ENCODE measurements around the gene VANGL1. TPM values are rescaled to one million over a fixed set of nuclear protein-coding genes. Genes with fewer than 3 reads are reported as not detected.

The VANGL1 gene
- total and polyA plus RNA-seq, 2 of the 4 experiments (the other 2 are of a cell fraction) = 6.1 to 6.7 TPM

GRCh38 chr1:115680730-115681111, 39.0 kb downstream of the VANGL1 start:
- Histone ChIP-seq H4K20me1 (ENCODE audit: insufficient read depth, low read length) (no peaks in the 10 kb centered on the region), H3K23ac (ENCODE audit: low read depth, low read length) (no peak overlapping the region), H2AK9ac (replicated peaks; ENCODE audit: low read depth, low read length, poor library complexity) (no peak overlapping the region), H3K36me3 (ENCODE audit: control insufficient read depth, insufficient read depth, low read length) (peaks cover 11% of the 10 kb centered on the region), H4K91ac (ENCODE audit: insufficient read depth, low read depth, low read length) (no peak overlapping the region), H3K4me1 (ENCODE audit: control insufficient read depth, insufficient read depth, low read length) (peaks cover 9% of the 10 kb centered on the region), H3K56ac (ENCODE audit: extremely low read depth, insufficient read depth, low read length) (no peak overlapping the region), H3K14ac (replicated peaks; ENCODE audit: low read depth, low read length) (no peak overlapping the region), H3K9me3 (ENCODE audit: control insufficient read depth, insufficient read depth, low read length) (no peaks in the 10 kb centered on the region), H2AK5ac (ENCODE audit: low read depth, low read length) (no peak overlapping the region), H2AFZ (replicated peaks; ENCODE audit: low read length, poor library complexity) (no peak overlapping the region), H3K79me1 (ENCODE audit: low read depth in 1 of 2, low read length in 2 of 2) (peaks cover 0 to 18% of the 10 kb centered on the region in 2 experiments; a peak in 1 of 4 replicates), H3K4ac (ENCODE audit: low read depth, low read length) (no peak overlapping the region), H2BK5ac (ENCODE audit: low read depth, low read length, poor library complexity, severe bottlenecking) (no peak overlapping the region), H3K27me3 (ENCODE audit: control insufficient read depth, insufficient read depth, low read length) (no peaks in the 10 kb centered on the region), H4K5ac (ENCODE audit: low read depth, low read length) (no peak overlapping the region), H2BK120ac (ENCODE audit: low read depth, low read length) (no peak overlapping the region), H3K9ac (ENCODE audit: low read depth, low read length) (no peak overlapping the region), H3K9me1 (ENCODE audit: insufficient read depth, low read length) (peaks cover 7% of the 10 kb centered on the region), H2BK15ac (ENCODE audit: low read depth, low read length) (no peak overlapping the region), H2BK20ac (ENCODE audit: low read depth, low read length) (no peak overlapping the region), H3K27ac (ENCODE audit: insufficient read depth, low read length) (no peak overlapping the region), H3K4me2 (ENCODE audit: low read depth, low read length) (no peak overlapping the region), H3K18ac (ENCODE audit: low read depth, low read length) (no peak overlapping the region), H3K4me3 (ENCODE audit: insufficient read depth, low read depth, low read length) (no peak overlapping the region), H4K8ac (ENCODE audit: low read depth in 2 of 2, low read length in 2 of 2) (no peak overlapping the region)
- ATAC-seq (ENCODE audit: low read depth) = no peak
- no peak for TF ChIP-seq RAD21 (IDR thresholded peaks at IDR 0.05; ENCODE audit: low read length)
- no peak for TF ChIP-seq MXI1 (IDR thresholded peaks at IDR 0.05; ENCODE audit: borderline replicate concordance, low read depth, low read length)
- TF ChIP-seq NFE2L2 (IDR thresholded peaks at IDR 0.05; ENCODE audit: low read depth, low read length) = no peak
- TF ChIP-seq USF2 (IDR thresholded peaks at IDR 0.05; ENCODE audit: low read depth, low read length) = no peak
- TF ChIP-seq RCOR1 (IDR thresholded peaks at IDR 0.05; ENCODE audit: insufficient replicate concordance, low read length) = no peak
- TF ChIP-seq CEBPB (IDR thresholded peaks at IDR 0.05; ENCODE audit: low read depth, low read length) = no peak
- TF ChIP-seq ELK1 (IDR thresholded peaks at IDR 0.05; ENCODE audit: borderline replicate concordance, low read depth, low read length) = no peak
- no peak for TF ChIP-seq SMC3 (IDR thresholded peaks at IDR 0.05; ENCODE audit: low read depth, low read length)
- no peak for TF ChIP-seq MAZ (IDR thresholded peaks at IDR 0.05; ENCODE audit: borderline replicate concordance, low read depth, low read length)
- no peak for TF ChIP-seq BHLHE40 (IDR thresholded peaks at IDR 0.05; ENCODE audit: low read depth, low read length)
- no peak for TF ChIP-seq MAFK (IDR thresholded peaks at IDR 0.05; ENCODE audit: low read depth, low read length)
- TF ChIP-seq CTCF (conservative IDR thresholded peaks at IDR 0.05; ENCODE audit: low read depth, low read length) = no peak
- BruUV-seq (replicated peaks) = no TSS peak
- CTCF ChIA-PET = no interaction called here
- 86% methylated on average over 1 of the region's 5 CpGs; no CpG with 5 or more reads in 1 of the 2 experiments for WGBS, 2 experiments (ENCODE audit: extremely low coverage in 2 of 2, insufficient read length in 1 of 2)
- intact Hi-C loops (cut with micrococcal nuclease) (no loop called here), dilution Hi-C loops (cut with HindIII; ENCODE audit: low sequenced_read_pairs, unreplicated experiment) (no loop called here), in situ Hi-C loops (cut with MboI; ENCODE audit: low sequenced_read_pairs) (no loop called here)
- POLR2A ChIA-PET (ENCODE audit: unreplicated experiment) = no interaction called here
- DNase-seq = no peak
